ENCODE results near the gene POU6F2.
"Not testable (repeated sequence)": the region's sequence is repeated elsewhere in the genome, so short reads cannot be mapped to it uniquely, and the experiment has no call there.

POU6F2 gene, protein sequence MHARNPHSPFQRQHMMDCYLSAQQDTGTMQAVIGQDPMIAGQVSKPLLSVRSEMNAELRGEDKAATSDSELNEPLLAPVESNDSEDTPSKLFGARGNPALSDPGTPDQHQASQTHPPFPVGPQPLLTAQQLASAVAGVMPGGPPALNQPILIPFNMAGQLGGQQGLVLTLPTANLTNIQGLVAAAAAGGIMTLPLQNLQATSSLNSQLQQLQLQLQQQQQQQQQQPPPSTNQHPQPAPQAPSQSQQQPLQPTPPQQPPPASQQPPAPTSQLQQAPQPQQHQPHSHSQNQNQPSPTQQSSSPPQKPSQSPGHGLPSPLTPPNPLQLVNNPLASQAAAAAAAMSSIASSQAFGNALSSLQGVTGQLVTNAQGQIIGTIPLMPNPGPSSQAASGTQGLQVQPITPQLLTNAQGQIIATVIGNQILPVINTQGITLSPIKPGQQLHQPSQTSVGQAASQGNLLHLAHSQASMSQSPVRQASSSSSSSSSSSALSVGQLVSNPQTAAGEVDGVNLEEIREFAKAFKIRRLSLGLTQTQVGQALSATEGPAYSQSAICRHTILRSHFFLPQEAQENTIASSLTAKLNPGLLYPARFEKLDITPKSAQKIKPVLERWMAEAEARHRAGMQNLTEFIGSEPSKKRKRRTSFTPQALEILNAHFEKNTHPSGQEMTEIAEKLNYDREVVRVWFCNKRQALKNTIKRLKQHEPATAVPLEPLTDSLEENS

GRCh38 chr7:38977685-38978084 is at the start of gene POU6F2:
POU6F2 (plus strand) TSS chr7:38977909; CDS start chr7:38977954, 45 bp downstream.
- no peak for DNase-seq

DNA sequence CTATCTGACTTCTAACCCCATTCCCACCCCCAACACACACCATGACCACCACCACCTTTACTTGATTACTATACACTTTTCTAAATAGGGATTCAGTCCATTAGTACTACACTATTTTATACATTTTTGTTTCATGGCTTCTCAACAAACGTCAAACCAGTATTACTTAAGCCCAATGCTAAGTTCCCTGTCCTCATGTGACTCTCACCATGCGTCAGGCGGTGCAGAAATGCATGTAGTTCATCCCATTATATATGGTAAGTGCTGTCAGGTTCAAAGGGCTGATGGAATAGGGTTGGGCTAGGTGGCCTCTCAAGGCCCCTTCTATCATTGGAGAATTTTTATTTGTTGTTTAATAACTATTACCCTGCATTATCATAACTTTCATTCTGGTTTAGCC is 49.2 kb upstream of the POU6F2 start:
- DNase-seq: no peak

DNA sequence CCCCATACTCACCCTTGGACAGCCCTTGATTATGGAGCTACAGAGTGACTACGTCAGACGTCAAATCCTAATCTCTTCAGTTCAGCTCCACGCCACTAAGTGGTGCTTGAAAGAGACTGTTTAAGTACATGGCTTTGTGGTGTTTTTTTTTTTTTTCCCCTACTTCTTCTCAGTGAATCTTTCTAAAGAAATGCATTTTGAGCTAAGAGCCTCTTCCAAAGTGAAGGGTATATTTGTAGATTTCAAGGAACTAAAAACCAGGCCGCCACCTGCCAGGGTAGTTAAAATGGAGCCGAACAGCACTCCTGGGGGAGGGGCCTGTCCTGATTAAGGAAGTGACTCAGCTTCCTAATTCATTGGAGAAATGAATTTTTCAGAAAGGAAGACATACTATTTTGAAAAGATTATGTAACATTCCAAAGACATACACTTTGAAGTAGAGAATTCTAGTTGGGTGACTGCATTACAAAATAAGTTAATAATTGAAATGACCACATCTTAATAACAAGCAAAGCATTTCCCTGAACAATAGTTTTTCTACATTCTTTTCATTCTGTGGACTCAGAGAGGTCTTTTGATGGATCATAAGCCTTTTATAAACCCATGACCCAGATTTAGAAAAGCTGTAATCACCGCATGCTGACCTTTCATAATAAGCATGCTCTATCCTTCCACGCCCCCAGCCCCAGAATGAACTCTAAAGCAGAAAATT is 48.1 kb upstream of the POU6F2 start:
- no peak for DNase-seq

DNA sequence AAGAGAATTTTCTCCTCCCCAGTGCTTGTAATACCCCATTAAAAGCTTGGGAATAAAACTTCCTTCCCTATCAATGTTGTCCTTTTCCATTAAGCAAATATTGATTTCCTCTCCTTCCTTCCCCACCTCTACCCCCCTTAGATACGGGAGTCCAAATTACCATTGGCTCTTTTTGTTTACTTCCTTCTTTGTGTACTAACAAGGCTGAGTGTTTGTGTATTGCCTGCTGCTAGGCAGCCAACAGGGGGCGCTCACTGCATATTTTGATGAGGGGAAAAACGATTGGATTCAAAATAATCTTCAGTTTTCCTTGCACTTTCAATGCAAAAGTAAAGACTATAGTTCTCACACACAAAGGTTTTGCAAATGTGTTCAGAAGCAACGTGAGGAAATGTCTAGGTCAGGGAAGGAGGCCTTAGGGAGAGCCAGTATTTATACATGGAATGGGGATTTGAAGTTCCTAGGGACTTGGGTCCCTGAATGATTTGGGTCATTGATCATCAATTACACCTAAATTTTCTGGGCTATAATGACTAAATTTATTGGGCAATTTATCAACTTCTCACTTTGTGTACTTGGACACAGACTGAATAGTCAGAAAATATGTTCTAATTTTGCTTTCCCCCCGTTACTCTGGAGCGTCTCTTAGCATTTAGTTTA is 45.1 kb upstream of the POU6F2 start:
- DNase-seq: peak; percentile 20 to 38

GRCh38 chr7:38934051-38934450 is 43.7 kb upstream of the POU6F2 start:
- DNase-seq: no peak

- DNase-seq: no peak
These were observed 43.2 kb upstream of the POU6F2 start for GRCh38 chr7:38934536-38934935.

- DNase-seq: no peak
These were observed 41.1 kb upstream of the POU6F2 start for GRCh38 chr7:38936641-38937040.

DNA sequence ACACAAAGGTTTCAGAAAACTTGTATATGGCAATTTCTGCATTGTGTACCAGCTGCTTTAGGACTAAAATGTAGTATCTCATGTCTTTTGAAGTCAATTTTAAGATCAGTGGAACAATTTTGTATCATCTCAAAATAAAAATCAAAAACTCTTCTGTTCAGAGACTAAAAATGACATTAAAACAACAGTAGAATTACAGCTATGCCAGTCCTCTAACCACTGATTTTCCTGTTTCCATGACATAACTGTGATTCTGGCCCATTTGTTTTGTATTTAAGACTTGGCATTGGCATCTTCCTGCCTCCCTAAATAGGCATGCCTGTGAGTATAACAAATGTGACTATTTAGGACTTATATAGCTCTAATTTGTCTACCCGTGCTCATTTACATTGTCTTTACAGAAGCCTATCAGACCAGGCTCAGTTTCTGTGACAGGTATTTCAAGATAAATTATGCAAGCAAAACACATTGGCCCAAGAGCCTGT is 39.7 kb upstream of the POU6F2 start:
- no peak for DNase-seq

GRCh38 chr7:38938589-38938988 is 39.1 kb upstream of the POU6F2 start:
- no peak for DNase-seq

DNA sequence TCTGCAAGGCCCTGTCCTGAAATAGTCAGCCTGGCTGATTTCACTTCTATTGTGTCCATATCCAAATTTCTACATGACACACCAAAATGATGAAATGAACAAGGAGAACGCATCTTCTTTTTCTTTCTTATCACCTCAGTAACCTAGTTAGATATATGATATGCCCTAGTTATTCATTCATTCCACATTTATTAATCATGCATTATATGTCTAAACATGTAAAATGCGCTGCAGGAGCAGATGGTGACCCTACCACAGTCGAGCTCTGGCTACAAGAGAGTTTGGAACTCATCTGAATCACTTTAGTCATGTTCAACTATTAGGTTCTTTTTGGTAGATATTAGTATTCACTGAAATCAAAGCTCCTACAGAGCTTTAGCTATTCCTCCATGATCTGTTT is 36.9 kb upstream of the POU6F2 start:
- DNase-seq: no peak

DNA sequence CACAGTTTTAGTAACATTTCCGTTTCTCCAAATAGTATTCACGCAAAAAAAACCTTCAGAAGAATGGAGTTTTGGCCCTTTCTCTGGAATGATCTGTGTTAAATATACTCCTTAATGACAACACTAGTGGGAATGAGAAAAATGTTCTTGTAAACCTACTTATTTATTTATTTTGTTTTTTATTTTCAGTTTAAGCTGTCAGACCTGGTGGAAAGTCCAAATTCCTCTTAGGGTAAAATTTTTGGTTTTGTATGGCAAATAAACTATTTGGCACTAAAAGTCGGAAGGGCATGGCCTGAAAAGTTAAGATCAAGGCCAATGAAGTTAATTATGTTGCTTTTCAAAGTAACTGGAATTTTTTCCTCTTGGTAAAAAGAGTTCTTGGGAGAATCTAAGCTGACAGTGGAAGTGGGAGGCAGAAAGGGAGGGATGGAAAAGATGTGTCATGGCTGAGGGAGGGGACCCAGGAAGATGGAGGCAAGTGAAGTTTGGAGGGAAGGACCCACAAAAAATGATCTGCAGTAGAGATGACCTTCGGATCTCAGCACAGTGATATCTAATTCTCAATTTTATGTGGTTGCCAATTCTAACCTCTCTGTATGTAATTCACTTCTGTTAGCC is 35.2 kb upstream of the POU6F2 start:
- DNase-seq: no peak

- not testable (repeated sequence) for DNase-seq
These were observed 30.2 kb upstream of the POU6F2 start for GRCh38 chr7:38947541-38947940.

DNA sequence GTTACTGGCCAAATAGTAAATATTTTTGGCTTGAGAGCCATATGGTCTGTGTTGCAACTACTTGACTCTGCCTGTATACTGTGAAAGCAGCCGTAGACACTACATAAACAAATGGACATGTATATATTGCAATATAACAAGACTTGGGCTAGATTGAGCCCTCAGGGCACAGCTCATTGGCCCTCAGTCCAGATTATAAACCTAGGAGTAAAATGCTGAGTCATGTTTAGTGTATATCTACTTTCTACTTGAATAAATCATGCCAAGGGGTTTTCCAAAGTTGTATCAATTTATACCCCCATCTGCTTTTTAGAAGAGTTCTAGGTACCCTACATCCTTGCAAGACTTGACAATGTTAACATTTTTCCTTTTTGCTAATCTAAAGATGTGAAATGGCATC is 27.4 kb upstream of the POU6F2 start:
- no peak for DNase-seq

GRCh38 chr7:38951213-38951612 is 26.5 kb upstream of the POU6F2 start:
- no peak for DNase-seq

DNA sequence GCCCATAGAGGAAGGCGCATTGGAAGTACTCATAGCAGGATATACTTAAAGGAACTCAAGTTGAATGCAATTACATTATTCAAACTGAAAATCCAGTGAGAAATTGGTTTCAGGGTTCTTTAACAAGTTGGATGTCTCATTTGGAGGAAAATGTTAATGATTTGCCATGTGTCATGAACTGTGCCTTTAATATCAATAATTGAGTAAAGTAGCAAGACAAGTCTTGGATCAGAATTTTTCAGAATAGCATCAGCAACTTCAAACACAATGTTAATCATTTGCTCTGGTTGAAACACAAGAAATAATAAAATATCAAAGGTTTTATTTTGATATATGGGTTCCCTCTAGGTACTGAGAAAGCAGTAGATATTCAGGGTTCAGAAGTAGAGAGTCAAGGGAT is 24.5 kb upstream of the POU6F2 start:
- DNase-seq: no peak

DNA sequence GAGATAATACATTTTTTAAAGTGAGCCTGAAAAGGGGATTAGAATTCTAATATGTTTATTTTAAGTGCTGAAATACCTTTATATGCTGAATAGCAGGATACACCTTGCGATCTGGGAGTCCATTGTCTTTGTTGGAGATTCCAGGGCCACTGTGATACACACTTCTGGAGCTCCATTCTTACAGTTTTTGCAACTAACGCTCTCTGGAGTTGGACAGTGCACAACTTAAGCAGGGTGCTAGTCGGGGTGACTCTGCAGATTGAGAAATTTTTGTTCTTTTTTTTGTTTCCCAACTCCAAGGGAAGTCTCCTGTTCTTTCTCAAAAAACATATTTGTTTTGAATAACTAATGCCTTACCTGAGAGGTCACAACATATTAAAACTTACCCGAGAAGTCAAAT is 23.7 kb upstream of the POU6F2 start:
- no peak for DNase-seq

GRCh38 chr7:38955892-38956291 is 21.8 kb upstream of the POU6F2 start:
- DNase-seq: no peak

DNA sequence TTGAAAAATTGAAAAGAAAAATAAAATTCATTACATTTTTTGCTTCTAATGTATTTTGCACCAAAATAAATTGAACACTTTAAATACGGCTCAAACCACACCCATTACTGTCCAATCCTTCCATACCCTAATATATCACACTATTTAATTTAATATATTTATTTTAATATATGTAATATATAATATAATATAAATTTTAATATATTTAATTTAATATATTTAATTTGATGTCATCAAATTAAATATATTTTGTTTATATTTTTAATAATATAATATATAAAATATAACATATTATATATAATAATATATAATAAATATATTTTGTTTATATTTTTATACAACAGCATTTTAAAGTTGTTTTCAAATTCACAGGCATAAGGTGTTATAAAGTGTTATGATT is 15.7 kb upstream of the POU6F2 start:
- DNase-seq: no peak

- no peak for DNase-seq
These were observed 12.8 kb upstream of the POU6F2 start for GRCh38 chr7:38964921-38965320.

DNA sequence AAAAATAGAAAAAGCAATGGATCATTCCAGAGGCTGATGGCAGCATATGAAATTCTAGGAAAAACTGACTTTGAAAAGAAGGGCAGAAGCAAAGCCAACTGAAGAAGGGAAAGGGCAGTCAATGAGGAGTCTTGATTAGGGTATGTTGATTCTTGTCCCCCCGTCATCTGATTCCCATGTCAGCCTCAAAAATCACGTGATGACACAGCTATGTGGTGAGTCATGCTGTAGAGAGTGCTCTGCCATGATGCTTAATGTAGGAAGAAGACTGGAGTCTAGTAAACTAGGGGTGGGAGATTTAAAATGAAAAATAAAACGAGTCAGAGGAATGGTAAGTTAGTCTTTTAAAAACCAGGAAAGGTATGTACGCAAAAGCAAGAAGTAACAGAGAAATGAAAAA is 3.9 kb upstream of the POU6F2 start:
- no peak for DNase-seq

DNA sequence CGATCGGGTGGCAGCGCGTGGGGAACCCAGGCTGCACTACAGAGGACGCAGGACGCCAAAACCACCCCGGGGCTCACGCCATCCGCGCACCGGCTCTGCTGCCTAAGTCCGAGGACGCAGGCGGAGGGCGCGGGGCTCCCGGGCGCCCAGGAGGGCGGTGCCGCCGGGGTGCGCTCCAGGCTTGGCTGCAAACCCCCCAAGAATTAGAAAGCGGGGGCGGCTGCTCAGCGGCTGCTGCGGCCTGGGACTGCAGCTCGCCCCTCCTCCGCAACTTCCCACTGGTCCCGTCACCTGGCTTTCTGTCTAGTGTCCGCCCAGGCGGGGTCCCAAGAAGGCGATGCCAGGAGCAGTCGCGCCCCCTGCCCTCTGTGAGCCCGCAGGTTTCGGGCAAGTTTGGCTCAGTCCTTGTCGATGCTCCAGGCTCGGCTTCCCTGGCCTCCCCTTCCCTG is 1.7 kb upstream of the POU6F2 start:
- no peak for DNase-seq

- no peak for DNase-seq
These were observed 782 bp downstream of the POU6F2 start for GRCh38 chr7:38978491-38978890.

- no peak for DNase-seq
These were observed 14.5 kb downstream of the POU6F2 start for GRCh38 chr7:38992203-38992602.
